ENCODE data around the gene SAPCD2. TPM values are rescaled to one million over a fixed set of nuclear protein-coding genes. Genes with fewer than 3 reads are reported as not detected.

The SAPCD2 gene
- total and polyA plus RNA-seq, 8 donors = 0.04 to 0.97 (median 0.34) TPM

DNA sequence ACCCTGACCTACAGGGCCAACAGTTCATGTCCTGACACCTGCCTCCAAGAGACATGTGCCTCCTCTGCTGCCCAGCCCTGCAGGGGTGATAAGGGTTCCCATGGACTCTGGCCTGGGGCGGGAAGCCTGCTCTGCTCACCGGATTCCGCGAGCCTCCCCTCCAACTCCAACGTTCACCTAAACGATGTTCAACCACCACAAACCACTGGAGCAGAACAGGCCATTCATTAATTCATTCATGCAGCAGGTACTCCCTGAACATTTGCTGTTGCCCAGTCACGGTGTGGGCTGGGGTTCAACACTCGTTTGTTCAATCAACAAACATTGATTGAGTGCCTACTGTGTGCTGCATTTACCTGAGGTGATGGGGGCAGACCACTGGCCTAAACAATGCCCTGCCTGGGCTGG is 3.6 kb upstream of the SAPCD2 start:
- Histone ChIP-seq H3K4me3 (no peak overlapping the region), H3K36me3 (no peaks in the 10 kb centered on the region), H3K27ac (no peak overlapping the region), H3K9me3 (no peaks in the 10 kb centered on the region), H3K27me3 (no peaks in the 10 kb centered on the region), H3K4me1 (peaks cover 0 to 21% (median 13%) of the 10 kb centered on the region in 3 donors)
- TF ChIP-seq, protein P1, sequence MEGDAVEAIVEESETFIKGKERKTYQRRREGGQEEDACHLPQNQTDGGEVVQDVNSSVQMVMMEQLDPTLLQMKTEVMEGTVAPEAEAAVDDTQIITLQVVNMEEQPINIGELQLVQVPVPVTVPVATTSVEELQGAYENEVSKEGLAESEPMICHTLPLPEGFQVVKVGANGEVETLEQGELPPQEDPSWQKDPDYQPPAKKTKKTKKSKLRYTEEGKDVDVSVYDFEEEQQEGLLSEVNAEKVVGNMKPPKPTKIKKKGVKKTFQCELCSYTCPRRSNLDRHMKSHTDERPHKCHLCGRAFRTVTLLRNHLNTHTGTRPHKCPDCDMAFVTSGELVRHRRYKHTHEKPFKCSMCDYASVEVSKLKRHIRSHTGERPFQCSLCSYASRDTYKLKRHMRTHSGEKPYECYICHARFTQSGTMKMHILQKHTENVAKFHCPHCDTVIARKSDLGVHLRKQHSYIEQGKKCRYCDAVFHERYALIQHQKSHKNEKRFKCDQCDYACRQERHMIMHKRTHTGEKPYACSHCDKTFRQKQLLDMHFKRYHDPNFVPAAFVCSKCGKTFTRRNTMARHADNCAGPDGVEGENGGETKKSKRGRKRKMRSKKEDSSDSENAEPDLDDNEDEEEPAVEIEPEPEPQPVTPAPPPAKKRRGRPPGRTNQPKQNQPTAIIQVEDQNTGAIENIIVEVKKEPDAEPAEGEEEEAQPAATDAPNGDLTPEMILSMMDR (IDR thresholded peaks at IDR 0.05) = no peak
- DNase-seq (peak in 1 of 6 donors; percentile 15), FAIRE-seq (no peak), ATAC-seq (no peak)
- 70 to 72% methylated on average over 8 of the region's 8 CpGs for WGBS, 2 donors
- intact Hi-C loops (cut with DNase I) = no loop called here

DNA sequence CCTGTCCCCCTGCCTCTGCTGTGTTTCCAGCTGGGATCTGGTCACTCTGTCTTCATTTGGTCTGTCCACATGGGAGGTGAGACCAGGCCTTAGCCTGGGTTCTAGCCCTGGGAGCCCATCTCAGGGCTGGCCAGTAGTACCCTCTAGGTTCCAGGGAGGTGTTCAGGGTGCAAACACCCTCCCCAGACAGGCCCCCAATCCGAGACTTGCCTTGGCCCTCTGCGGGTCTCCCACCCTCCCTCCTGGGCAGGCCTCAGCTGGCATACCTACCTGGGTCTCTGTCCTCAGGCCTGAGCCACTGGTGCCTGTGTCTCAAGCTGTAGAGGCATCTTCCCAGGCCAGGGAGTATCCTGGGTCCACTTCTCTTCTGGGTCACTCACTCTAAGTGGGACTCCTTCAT is 925 bp upstream of the SAPCD2 start:
- intact Hi-C loops (cut with DNase I) = no loop called here
- peak in 2 of 6 donors; percentile 25 to 74 for DNase-seq
- FAIRE-seq = no peak
- Histone ChIP-seq H3K4me1 (peaks cover 0 to 13% (median 13%) of the 10 kb centered on the region in 3 donors), H3K36me3 (no peaks in the 10 kb centered on the region), H3K27me3 (no peaks in the 10 kb centered on the region), H3K9me3 (no peaks in the 10 kb centered on the region), H3K27ac (peak overlapping the region in 3 of 4 donors; percentile 73 to 86 (median 84)), H3K4me3 (peak overlapping the region in 2 of 4 donors; percentile 30 to 49)
- WGBS, 2 donors = 76 to 82% methylated on average over 2 of the region's 2 CpGs
- no peak for ATAC-seq
- TF ChIP-seq, protein P1 (IDR thresholded peaks at IDR 0.05) = no peak

DNA sequence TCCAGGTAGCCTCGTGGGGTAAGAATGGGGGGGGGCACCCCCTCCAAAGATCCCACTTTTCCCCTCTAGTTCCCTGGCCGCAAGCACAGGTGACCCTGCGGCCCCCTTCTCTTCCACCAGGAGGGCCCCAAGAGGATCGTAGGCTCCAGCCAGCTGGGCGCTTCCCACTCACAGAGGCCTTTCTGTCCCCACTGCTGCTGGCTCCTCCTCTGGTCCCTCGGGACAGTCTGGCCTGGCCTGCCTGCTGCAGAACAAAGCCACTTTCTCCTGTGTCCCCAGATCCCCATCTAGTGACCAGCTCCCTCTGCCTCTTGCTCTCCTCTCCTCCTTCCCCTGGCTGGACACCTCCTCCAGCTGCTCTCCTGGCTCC is 534 bp upstream of the SAPCD2 start:
- H3K4me3 ChIP-seq = peak overlapping the region in 2 of 4 donors; percentile 30 to 49
- intact Hi-C loops (cut with DNase I) = no loop called here
- FAIRE-seq = no peak
- peaks cover 0 to 13% (median 13%) of the 10 kb centered on the region in 3 donors for H3K4me1 ChIP-seq
- TF ChIP-seq, protein P1 (IDR thresholded peaks at IDR 0.05) = peak in 1 of 4 donors; percentile 11
- H3K27me3 ChIP-seq = no peaks in the 10 kb centered on the region
- WGBS, 2 donors = 5% methylated on average over 5 to 6 of the region's 6 CpGs
- H3K36me3 ChIP-seq = no peaks in the 10 kb centered on the region
- peak; percentile 50 to 61 (median 52) for ATAC-seq
- no peaks in the 10 kb centered on the region for H3K9me3 ChIP-seq
- H3K27ac ChIP-seq = peak overlapping the region; percentile 54 to 86 (median 78)
- DNase-seq = peak in 3 of 6 donors; percentile 54 to 83 (median 62)

DNA sequence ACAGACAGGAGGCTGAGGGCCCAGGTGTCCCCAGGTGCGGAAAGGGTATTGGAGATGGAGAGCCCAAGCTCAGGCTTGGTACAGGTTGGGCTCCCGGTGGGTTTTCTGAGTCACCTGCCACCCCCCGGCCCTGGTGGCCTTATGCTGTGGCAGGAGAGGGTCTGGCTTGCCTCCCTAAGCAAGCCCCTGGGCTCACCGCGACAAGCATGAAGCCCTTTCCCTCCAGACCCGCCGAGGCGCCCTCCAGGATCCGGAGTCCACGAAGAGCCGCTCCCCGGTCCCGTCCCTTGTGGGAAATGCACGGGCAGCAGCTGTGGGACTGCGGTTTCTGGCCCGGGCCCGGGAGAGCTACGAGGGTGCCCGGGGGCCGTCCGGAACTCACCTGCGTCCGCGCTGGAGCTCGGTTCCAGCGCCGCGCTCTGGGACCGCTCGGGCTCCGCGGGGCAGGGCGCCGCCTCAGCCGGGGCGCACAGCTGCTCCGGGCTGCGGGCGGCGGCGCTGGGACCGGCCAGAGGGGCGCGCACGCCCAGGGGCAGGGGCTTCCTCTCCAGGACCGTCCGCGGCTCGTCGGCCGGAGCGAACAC is 757 bp downstream of the SAPCD2 start:
- Histone ChIP-seq H3K9me3 (no peaks in the 10 kb centered on the region), H3K4me1 (peaks cover 0 to 13% (median 13%) of the 10 kb centered on the region in 3 donors), H3K27ac (no peak overlapping the region), H3K4me3 (peak overlapping the region in 1 of 4 donors; percentile 49), H3K27me3 (no peaks in the 10 kb centered on the region), H3K36me3 (no peaks in the 10 kb centered on the region)
- DNase-seq (peak in 3 of 6 donors; percentile 20 to 85 (median 44)), ATAC-seq (no peak), FAIRE-seq (no peak)
- 7 to 8% methylated on average over 48 to 52 of the region's 52 CpGs for WGBS, 2 donors
- intact Hi-C loops (cut with DNase I) = no loop called here
- TF ChIP-seq, protein P1 (IDR thresholded peaks at IDR 0.05) = no peak

Measured in pancreas (tissue), 10 donors.